ACC112 (cell line): Measurements from ENCODE around the gene ALDH1L1.

Experiments
- H2AFZ ChIP-seq: fragments of 200-600 bp; sonication (generic); one replicate; pipeline ENCODE4 v1.6.0; 2017; ENCODE audit warnings: antibody characterized with exemption, low read length; ENCODE audit not compliant: unreplicated experiment
- H3K27ac ChIP-seq: fragments of 200-600 bp; sonication (generic); 2 replicates; pipeline ENCODE4 v1.5.1; 2014; ENCODE audit warnings: low read depth, mild to moderate bottlenecking, antibody characterized with exemption, low read length, moderate library complexity
- H3K27me3 ChIP-seq: fragments of 200-600 bp; sonication (generic); 2 replicates; pipeline ENCODE4 v1.6.1; 2014; ENCODE audit warnings: mild to moderate bottlenecking, antibody characterized with exemption, low read length, moderate library complexity, mixed read lengths; ENCODE audit not compliant: insufficient read depth
- H3K36me3 ChIP-seq: fragments of 200-600 bp; sonication (generic); 2 replicates; pipeline ENCODE4 v1.6.1; 2016; ENCODE audit warnings: mild to moderate bottlenecking, antibody characterized with exemption, low read length, moderate library complexity, mixed read lengths; ENCODE audit not compliant: insufficient read depth
- H3K4me1 ChIP-seq: fragments of 200-600 bp; sonication (generic); one replicate; pipeline ENCODE4 v1.6.1; 2016; ENCODE audit warnings: low read length, mixed read lengths; ENCODE audit not compliant: insufficient read depth, unreplicated experiment, control insufficient read depth
- H3K4me3 ChIP-seq: fragments of 200-600 bp; sonication (generic); 2 replicates; pipeline ENCODE4 v1.5.1; 2014; ENCODE audit warnings: mild to moderate bottlenecking, low read depth, low read length
- H3K79me2 ChIP-seq: fragments of 200-600 bp; sonication (generic); one replicate; pipeline ENCODE4 v1.6.0; 2016; ENCODE audit warnings: low read length; ENCODE audit not compliant: control insufficient read depth, unreplicated experiment, insufficient read depth

ALDH1L1 gene

DNA sequence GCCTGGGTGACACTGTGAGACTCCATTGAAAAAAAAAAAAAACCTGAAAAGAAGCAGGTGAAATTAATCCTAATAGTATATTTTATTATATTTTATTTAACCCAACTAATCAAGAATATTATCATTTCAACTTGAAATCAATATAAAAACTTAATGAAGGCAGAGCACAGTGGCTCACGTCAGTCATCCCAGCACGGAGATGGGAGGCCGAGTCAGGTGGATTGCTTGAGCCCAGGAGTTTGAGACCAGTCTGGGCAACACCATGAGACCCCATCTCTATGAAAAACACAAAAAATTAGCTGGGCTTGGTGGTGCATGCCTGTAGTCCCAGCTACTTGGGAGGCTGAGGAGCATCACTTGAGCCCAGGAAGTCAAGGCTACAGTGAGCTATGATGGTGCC lies 63.2 kb downstream of the ALDH1L1 start:
- Histone ChIP-seq H3K27me3 (peaks cover 36% of the 10 kb centered on the region), H3K36me3 (no peaks in the 10 kb centered on the region), H3K4me1 (no peaks in the 10 kb centered on the region), H3K79me2 (no peaks in the 10 kb centered on the region), H3K27ac (no peak overlapping the region), H2AFZ (no peak overlapping the region), H3K4me3 (no peak overlapping the region)

DNA sequence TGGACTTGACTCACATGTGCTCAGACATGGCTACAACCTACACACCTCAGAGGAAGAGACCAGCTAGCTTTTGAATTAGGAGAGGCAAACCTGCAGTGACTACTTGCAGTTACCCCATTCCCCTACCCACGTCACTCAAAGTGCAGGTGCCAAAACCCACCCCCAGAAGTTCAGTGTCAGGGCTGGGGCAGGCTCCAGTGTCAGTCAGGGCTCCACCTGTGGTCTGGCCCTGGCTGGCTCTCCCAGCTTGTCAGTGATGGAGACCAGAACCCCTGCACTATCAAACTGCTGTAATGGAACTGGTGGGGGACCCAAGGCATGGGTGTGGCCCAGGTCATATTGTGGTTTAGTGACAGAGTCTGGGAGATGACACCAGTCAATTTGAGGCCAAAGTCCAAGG lies 63.9 kb downstream of the ALDH1L1 start:
- Histone ChIP-seq H3K27ac (no peak overlapping the region), H3K36me3 (no peaks in the 10 kb centered on the region), H3K79me2 (no peaks in the 10 kb centered on the region), H3K27me3 (peaks cover 30% of the 10 kb centered on the region), H3K4me3 (no peak overlapping the region), H2AFZ (no peak overlapping the region), H3K4me1 (no peaks in the 10 kb centered on the region)

DNA sequence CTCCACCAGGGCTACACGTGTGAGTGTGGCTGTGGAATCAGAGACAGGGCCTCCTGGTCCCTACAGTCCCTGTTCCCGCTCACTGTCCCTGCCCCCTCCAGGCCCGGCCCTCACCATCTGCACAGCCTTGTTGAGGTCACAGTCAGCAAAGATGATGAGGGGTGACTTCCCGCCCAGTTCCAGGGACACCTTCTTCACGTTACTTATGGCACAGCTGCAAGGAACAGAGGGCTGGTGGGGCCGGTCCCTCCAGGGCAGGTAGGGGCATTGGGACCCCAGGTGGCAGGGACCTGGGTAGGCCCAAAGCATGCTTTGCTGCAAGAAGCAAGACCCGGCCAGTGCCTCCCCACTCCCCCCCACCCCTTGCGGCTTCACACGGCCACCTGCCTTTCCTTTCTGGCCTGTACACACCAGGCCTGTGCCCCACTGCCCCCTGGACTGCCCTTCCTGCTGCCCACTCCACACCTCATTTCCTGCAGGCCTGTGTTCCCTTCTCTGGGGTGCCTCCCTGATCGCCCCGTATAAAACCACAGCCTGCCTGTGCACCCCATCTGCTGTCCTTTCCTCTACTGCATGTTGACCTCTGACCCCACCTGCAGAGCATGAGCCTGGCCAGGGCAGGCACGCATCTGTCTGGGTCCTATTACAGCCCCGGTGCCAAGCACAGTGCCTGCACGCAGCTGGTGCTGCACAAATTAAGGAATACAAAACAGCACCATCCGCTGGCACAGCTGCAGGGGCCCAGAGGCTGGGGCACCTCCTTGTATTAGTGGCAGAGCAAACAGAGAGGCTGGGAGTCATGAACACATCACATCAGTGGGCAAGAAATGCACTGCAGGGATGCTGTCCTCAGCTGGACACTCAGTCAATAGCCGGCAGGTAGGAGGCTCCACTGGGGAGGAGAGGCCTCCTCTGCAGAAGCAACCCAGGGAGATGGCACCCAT lies 65.7 kb downstream of the ALDH1L1 start:
- Histone ChIP-seq H3K4me3 (no peak overlapping the region), H3K4me1 (no peaks in the 10 kb centered on the region), H3K79me2 (no peaks in the 10 kb centered on the region), H2AFZ (no peak overlapping the region), H3K36me3 (no peaks in the 10 kb centered on the region), H3K27ac (no peak overlapping the region), H3K27me3 (peaks cover 18% of the 10 kb centered on the region)

DNA sequence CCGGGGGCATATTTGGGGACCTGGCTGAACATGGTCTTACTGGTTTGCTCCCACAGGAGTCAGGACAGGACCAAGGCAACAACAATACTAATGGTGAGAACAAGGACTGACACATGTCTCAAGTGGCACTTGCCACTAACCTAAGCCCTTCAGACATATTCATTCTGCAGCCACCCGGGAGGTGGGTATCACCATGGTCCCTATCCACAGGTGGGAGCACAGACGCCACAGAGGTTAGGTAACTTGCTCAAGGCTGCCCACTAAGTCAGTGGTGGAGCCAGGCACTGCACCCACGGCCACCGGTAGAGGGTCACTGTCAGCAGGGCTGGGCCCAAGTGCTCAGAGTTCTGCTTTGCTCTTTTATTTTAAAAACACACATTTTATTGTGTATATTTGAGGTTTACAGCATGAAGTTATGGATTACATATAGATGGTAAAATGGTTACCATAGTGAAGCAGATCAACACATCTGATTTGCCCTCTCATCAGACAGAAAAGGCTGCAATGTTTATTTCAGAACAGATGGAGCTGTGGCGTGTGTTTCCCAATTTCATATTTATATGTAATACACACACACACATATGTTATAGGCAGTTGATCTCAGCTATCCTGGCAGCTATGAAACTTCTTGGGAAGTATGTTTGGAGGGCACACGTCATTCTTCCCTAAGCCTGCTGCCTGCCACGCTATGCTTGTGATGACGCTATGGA lies 66.5 kb downstream of the ALDH1L1 start:
- Histone ChIP-seq H3K27ac (no peak overlapping the region), H3K4me3 (no peak overlapping the region), H2AFZ (no peak overlapping the region), H3K36me3 (no peaks in the 10 kb centered on the region), H3K79me2 (no peaks in the 10 kb centered on the region), H3K27me3 (peaks cover 9% of the 10 kb centered on the region; the same call in 1 of the 2 replicates), H3K4me1 (no peaks in the 10 kb centered on the region)

DNA sequence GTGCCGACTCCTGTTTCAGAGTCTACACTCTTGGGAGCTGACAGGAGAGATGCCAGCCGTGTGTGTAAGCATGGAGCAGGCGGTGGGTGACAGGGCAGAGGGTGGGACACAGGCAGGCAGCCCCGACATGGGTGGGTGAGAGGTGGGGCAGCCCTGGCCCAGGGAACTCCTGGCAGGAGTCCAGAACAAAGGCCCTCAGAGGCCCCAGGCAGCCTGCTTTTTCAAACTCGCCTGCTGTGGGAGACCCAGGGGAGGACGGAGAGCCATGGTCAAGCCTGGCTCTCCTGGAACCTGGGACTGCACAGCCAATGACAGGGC lies 67.2 kb downstream of the ALDH1L1 start:
- no peaks in the 10 kb centered on the region for H3K36me3 ChIP-seq
- H3K27ac ChIP-seq = no peak overlapping the region
- no peaks in the 10 kb centered on the region for H3K79me2 ChIP-seq
- H3K4me3 ChIP-seq = no peak overlapping the region
- peaks cover 2% of the 10 kb centered on the region; the same call in 1 of the 2 replicates for H3K27me3 ChIP-seq
- H3K4me1 ChIP-seq = no peaks in the 10 kb centered on the region
- H2AFZ ChIP-seq = no peak overlapping the region

DNA sequence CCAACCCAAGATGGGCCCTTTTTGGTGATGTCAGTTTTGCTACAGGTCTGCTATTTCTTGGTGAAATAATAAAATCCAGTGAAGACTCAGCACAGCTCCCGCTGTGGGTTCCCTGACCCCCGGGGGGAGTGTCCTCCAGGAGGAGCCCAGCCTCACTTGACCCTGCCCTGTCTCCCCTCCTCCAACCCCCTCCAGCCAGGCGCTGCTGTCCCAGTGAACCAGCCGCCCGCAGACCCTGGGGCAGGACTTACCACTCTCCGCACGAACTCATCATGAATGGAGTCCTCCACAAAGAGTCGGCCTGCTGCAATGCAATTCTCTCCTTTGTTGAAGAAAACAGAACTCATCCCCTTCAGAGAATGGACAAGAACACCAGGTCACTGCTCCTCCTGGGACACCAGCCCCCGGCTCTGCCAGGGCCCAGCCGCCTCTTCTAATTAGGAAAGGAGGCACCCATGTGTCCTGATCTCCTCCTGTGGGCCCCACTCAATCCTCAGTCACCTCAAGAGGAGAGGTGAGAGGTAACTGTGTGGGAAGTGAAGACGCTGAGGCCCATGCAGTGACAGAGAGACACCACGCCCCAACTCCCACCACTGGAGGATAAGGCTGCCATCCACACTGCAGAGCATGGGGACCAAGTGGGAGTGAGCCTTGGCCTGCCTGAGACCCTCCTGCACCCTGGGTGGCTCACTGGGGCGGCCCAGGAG lies 67.7 kb downstream of the ALDH1L1 start:
- H3K27me3 ChIP-seq = no peaks in the 10 kb centered on the region
- no peak overlapping the region for H3K4me3 ChIP-seq
- H2AFZ ChIP-seq = no peak overlapping the region
- no peaks in the 10 kb centered on the region for H3K36me3 ChIP-seq
- no peaks in the 10 kb centered on the region for H3K79me2 ChIP-seq
- no peak overlapping the region for H3K27ac ChIP-seq
- H3K4me1 ChIP-seq = no peaks in the 10 kb centered on the region

DNA sequence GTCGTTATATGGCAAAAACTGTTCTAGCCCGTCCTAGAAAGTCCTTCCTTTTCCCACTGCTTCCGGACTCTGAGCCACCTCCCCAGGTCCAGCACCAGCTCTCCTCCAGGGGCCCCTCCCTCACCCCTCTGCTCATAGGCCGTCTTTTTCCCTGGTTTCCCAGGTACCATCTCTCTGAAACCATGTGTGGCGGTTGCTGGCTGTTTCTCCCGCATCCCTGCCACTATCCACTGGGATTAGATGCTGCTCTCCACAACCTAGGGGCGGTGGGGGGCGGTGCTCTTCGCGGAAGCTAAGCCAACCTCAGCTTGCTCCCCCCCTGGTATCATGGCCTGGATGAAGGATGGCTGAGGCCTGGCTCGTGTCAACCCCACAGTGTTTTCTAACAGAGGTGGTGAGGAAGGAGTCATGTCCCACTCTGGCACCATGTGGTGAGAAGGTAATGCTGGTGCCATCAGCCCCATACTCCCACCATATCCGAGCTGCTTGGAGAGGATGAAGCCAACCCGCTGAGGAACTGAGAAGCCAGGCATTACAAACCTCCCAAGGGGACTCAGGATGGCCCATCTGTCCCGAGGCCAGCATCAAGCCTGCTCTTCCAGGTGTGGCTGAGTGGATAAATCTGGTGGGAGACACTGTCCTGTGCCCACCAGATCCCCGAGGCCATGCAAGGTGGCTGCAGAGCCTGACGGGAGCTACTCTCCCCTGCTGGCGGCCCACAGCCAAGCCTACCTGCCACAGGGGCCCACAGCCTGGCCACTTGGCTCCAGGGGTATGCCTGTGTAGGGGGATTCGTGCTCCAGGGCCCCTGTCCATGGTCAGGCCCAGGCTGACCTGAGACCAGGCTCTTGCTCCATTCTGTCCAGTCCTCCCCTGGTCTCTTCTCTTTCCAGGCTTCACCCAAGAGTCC lies 68.6 kb downstream of the ALDH1L1 start:
- Histone ChIP-seq H3K36me3 (no peaks in the 10 kb centered on the region), H3K4me1 (no peaks in the 10 kb centered on the region), H3K27ac (no peak overlapping the region), H3K79me2 (no peaks in the 10 kb centered on the region), H3K4me3 (no peak overlapping the region), H3K27me3 (no peaks in the 10 kb centered on the region), H2AFZ (no peak overlapping the region)

DNA sequence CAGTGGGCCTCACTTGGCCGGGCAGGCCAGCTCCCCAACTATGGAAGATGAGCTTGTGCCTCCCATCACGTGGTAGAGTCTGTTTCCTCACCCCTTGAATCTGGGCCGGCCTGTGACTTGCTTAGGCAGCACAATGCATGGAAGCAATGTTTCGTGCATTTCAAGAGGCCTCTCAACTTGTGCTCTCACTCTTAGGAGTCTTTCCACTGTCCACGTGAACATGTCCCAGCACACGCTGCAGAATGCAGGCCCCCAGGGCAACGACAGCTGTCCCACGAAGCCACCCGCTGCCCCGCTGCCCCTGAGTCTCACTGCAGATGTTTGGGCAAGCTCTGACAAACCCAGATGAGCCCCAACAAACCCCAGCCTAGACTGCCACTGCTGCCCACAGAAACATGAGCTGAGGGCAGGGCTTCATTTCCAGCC lies 69.2 kb downstream of the ALDH1L1 start:
- no peak overlapping the region for H3K4me3 ChIP-seq
- H3K36me3 ChIP-seq = no peaks in the 10 kb centered on the region
- H3K79me2 ChIP-seq = no peaks in the 10 kb centered on the region
- no peak overlapping the region for H3K27ac ChIP-seq
- no peak overlapping the region for H2AFZ ChIP-seq
- no peaks in the 10 kb centered on the region for H3K4me1 ChIP-seq
- no peaks in the 10 kb centered on the region for H3K27me3 ChIP-seq

DNA sequence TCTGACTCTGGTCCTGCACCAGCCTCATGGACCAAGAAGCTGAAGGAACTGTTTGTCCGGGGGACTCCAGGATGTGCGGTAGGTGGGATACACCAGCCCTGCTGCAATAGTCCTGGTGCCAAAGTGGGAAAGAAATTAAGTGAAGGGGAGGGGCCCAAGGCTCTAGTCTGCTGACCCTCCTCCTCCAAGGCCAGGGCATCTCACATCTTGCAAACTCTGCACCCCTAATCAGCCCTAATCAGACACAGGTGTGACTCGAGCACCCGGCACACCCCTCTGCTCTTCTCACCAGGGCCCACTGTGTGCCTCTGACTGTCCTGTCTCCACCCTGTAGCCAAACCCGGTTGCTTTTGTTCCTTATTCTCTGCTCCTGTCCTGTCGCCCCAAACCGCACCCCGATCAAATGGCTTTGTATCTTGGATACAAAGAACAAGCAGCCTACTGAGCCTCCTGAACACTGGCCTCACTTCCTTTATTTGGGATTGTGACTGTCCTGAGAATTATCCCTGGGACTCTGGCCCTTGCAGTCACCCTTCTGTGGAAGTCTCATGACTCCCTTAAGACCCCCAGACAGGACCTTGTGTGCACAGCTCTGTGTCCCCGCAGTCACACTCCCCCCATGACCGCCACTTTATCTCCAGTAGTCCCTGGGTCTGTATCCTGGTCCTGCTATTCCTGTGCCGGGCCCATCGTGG lies 69.8 kb downstream of the ALDH1L1 start:
- H3K4me1 ChIP-seq = no peaks in the 10 kb centered on the region
- no peaks in the 10 kb centered on the region for H3K79me2 ChIP-seq
- no peaks in the 10 kb centered on the region for H3K36me3 ChIP-seq
- H2AFZ ChIP-seq = no peak overlapping the region
- H3K27me3 ChIP-seq = no peaks in the 10 kb centered on the region
- no peak overlapping the region for H3K4me3 ChIP-seq
- H3K27ac ChIP-seq = no peak overlapping the region
